OCI-LY3 (cell line): Measurements from ENCODE around the gene PSMF1.

ENCODE experiments used
- CTCF ChIP-seq: fragments of 200-600, 300-600 bp; sonication (generic); IDR thresholded peaks from 2 replicates; pipeline ENCODE4 v1.5.1; 2014; ENCODE audit warnings: antibody characterized with exemption, low read length, low read depth
- EZH2phosphoT487 ChIP-seq: fragments of 200-600 bp; shearing (Covaris generic); IDR thresholded peaks from 2 replicates; pipeline ENCODE4 v1.6.1; 2018; ENCODE audit warnings: antibody characterized with exemption, mixed run types, low read depth

- TF ChIP-seq CTCF (no peak), EZH2phosphoT487 (no peak)
Measured at GRCh38 chr20:1122388-1123315, 4.2 kb downstream of the PSMF1 start.
